ENCODE data around the gene CRB3.

Gene CRB3

GRCh38 chr19:6439743-6440142 lies 24.3 kb upstream of the CRB3 start:
- H3K4me3 ChIP-seq (ENCODE audit: low read depth in 1 of 2, low read length in 2 of 2): no peak overlapping the region
- H3K36me3 ChIP-seq (ENCODE audit: control insufficient read depth in 1 of 2, insufficient read depth in 2 of 2, low read length in 2 of 2): no peaks in the 10 kb centered on the region
- H3K27me3 ChIP-seq (ENCODE audit: control insufficient read depth in 1 of 2, insufficient read depth in 2 of 2, low read length in 2 of 2): no peaks in the 10 kb centered on the region
- H3K9me3 ChIP-seq (ENCODE audit: control insufficient read depth in 1 of 2, low read length in 2 of 2): no peaks in the 10 kb centered on the region
- no peak overlapping the region for H3K27ac ChIP-seq (ENCODE audit: low read depth, low read length)
- no peak overlapping the region for H3K9ac ChIP-seq (ENCODE audit: low read depth in 1 of 2, low read length in 2 of 2)
- H3K4me1 ChIP-seq (ENCODE audit: control insufficient read depth in 1 of 2, insufficient read depth in 2 of 2, low read length in 2 of 2): no peaks in the 10 kb centered on the region

GRCh38 chr19:6440905-6441304 lies 23.2 kb upstream of the CRB3 start:
- no peak overlapping the region for H3K4me3 ChIP-seq (ENCODE audit: low read depth in 1 of 2, low read length in 2 of 2)
- no peak overlapping the region for H3K27ac ChIP-seq (ENCODE audit: low read depth, low read length)
- H3K9me3 ChIP-seq (ENCODE audit: control insufficient read depth in 1 of 2, low read length in 2 of 2): no peaks in the 10 kb centered on the region
- no peaks in the 10 kb centered on the region for H3K4me1 ChIP-seq (ENCODE audit: control insufficient read depth in 1 of 2, insufficient read depth in 2 of 2, low read length in 2 of 2)
- H3K36me3 ChIP-seq (ENCODE audit: control insufficient read depth in 1 of 2, insufficient read depth in 2 of 2, low read length in 2 of 2): no peaks in the 10 kb centered on the region
- H3K27me3 ChIP-seq (ENCODE audit: control insufficient read depth in 1 of 2, insufficient read depth in 2 of 2, low read length in 2 of 2): no peaks in the 10 kb centered on the region
- H3K9ac ChIP-seq (ENCODE audit: low read depth in 1 of 2, low read length in 2 of 2): no peak overlapping the region

GRCh38 chr19:6442087-6442688 lies 21.9 kb upstream of the CRB3 start:
- no peak overlapping the region for H3K27ac ChIP-seq (ENCODE audit: low read depth, low read length)
- no peaks in the 10 kb centered on the region for H3K27me3 ChIP-seq (ENCODE audit: control insufficient read depth in 1 of 2, insufficient read depth in 2 of 2, low read length in 2 of 2)
- H3K4me3 ChIP-seq (ENCODE audit: low read depth in 1 of 2, low read length in 2 of 2): no peak overlapping the region
- H3K9me3 ChIP-seq (ENCODE audit: control insufficient read depth in 1 of 2, low read length in 2 of 2): no peaks in the 10 kb centered on the region
- H3K4me1 ChIP-seq (ENCODE audit: control insufficient read depth in 1 of 2, insufficient read depth in 2 of 2, low read length in 2 of 2): no peaks in the 10 kb centered on the region
- H3K36me3 ChIP-seq (ENCODE audit: control insufficient read depth in 1 of 2, insufficient read depth in 2 of 2, low read length in 2 of 2): peaks cover 0 to 6% of the 10 kb centered on the region in 2 donors
- H3K9ac ChIP-seq (ENCODE audit: low read depth in 1 of 2, low read length in 2 of 2): no peak overlapping the region

GRCh38 chr19:6443986-6444385 lies 20.1 kb upstream of the CRB3 start:
- Histone ChIP-seq H3K9ac (ENCODE audit: low read depth in 1 of 2, low read length in 2 of 2) (no peak overlapping the region), H3K27me3 (ENCODE audit: control insufficient read depth in 1 of 2, insufficient read depth in 2 of 2, low read length in 2 of 2) (no peaks in the 10 kb centered on the region), H3K4me3 (ENCODE audit: low read depth in 1 of 2, low read length in 2 of 2) (no peak overlapping the region), H3K27ac (ENCODE audit: low read depth, low read length) (no peak overlapping the region), H3K9me3 (ENCODE audit: control insufficient read depth in 1 of 2, low read length in 2 of 2) (no peaks in the 10 kb centered on the region), H3K36me3 (ENCODE audit: control insufficient read depth in 1 of 2, insufficient read depth in 2 of 2, low read length in 2 of 2) (peaks cover 0 to 6% of the 10 kb centered on the region in 2 donors), H3K4me1 (ENCODE audit: control insufficient read depth in 1 of 2, insufficient read depth in 2 of 2, low read length in 2 of 2) (no peaks in the 10 kb centered on the region)

- Histone ChIP-seq H3K27ac (ENCODE audit: low read depth, low read length) (no peak overlapping the region), H3K36me3 (ENCODE audit: control insufficient read depth in 1 of 2, insufficient read depth in 2 of 2, low read length in 2 of 2) (peaks cover 0 to 6% of the 10 kb centered on the region in 2 donors), H3K27me3 (ENCODE audit: control insufficient read depth in 1 of 2, insufficient read depth in 2 of 2, low read length in 2 of 2) (no peaks in the 10 kb centered on the region), H3K9ac (ENCODE audit: low read depth in 1 of 2, low read length in 2 of 2) (no peak overlapping the region), H3K4me1 (ENCODE audit: control insufficient read depth in 1 of 2, insufficient read depth in 2 of 2, low read length in 2 of 2) (no peaks in the 10 kb centered on the region), H3K4me3 (ENCODE audit: low read depth in 1 of 2, low read length in 2 of 2) (no peak overlapping the region), H3K9me3 (ENCODE audit: control insufficient read depth in 1 of 2, low read length in 2 of 2) (no peaks in the 10 kb centered on the region)
Measured at GRCh38 chr19:6446452-6446851, 17.6 kb upstream of the CRB3 start.

GRCh38 chr19:6448045-6448444 lies 16.0 kb upstream of the CRB3 start:
- Histone ChIP-seq H3K27me3 (ENCODE audit: control insufficient read depth in 1 of 2, insufficient read depth in 2 of 2, low read length in 2 of 2) (no peaks in the 10 kb centered on the region), H3K9me3 (ENCODE audit: control insufficient read depth in 1 of 2, low read length in 2 of 2) (no peaks in the 10 kb centered on the region), H3K27ac (ENCODE audit: low read depth, low read length) (no peak overlapping the region), H3K36me3 (ENCODE audit: control insufficient read depth in 1 of 2, insufficient read depth in 2 of 2, low read length in 2 of 2) (peaks cover 0 to 16% of the 10 kb centered on the region in 2 donors), H3K4me1 (ENCODE audit: control insufficient read depth in 1 of 2, insufficient read depth in 2 of 2, low read length in 2 of 2) (no peaks in the 10 kb centered on the region), H3K4me3 (ENCODE audit: low read depth in 1 of 2, low read length in 2 of 2) (no peak overlapping the region), H3K9ac (ENCODE audit: low read depth in 1 of 2, low read length in 2 of 2) (no peak overlapping the region)

- no peaks in the 10 kb centered on the region for H3K4me1 ChIP-seq (ENCODE audit: control insufficient read depth in 1 of 2, insufficient read depth in 2 of 2, low read length in 2 of 2)
- peaks cover 8 to 9% of the 10 kb centered on the region in 2 donors for H3K9me3 ChIP-seq (ENCODE audit: control insufficient read depth in 1 of 2, low read length in 2 of 2)
- H3K27me3 ChIP-seq (ENCODE audit: control insufficient read depth in 1 of 2, insufficient read depth in 2 of 2, low read length in 2 of 2): no peaks in the 10 kb centered on the region
- H3K36me3 ChIP-seq (ENCODE audit: control insufficient read depth in 1 of 2, insufficient read depth in 2 of 2, low read length in 2 of 2): peaks cover 14 to 31% of the 10 kb centered on the region in 2 donors
- H3K4me3 ChIP-seq (ENCODE audit: low read depth in 1 of 2, low read length in 2 of 2): no peak overlapping the region
- H3K27ac ChIP-seq (ENCODE audit: low read depth, low read length): no peak overlapping the region
- H3K9ac ChIP-seq (ENCODE audit: low read depth in 1 of 2, low read length in 2 of 2): no peak overlapping the region
Measured at GRCh38 chr19:6450166-6450565, 13.9 kb upstream of the CRB3 start.

- peaks cover 14 to 35% of the 10 kb centered on the region in 2 donors for H3K36me3 ChIP-seq (ENCODE audit: control insufficient read depth in 1 of 2, insufficient read depth in 2 of 2, low read length in 2 of 2)
- H3K9me3 ChIP-seq (ENCODE audit: control insufficient read depth in 1 of 2, low read length in 2 of 2): peaks cover 8 to 9% of the 10 kb centered on the region in 2 donors
- no peak overlapping the region for H3K9ac ChIP-seq (ENCODE audit: low read depth in 1 of 2, low read length in 2 of 2)
- H3K27ac ChIP-seq (ENCODE audit: low read depth, low read length): no peak overlapping the region
- H3K27me3 ChIP-seq (ENCODE audit: control insufficient read depth in 1 of 2, insufficient read depth in 2 of 2, low read length in 2 of 2): no peaks in the 10 kb centered on the region
- H3K4me1 ChIP-seq (ENCODE audit: control insufficient read depth in 1 of 2, insufficient read depth in 2 of 2, low read length in 2 of 2): no peaks in the 10 kb centered on the region
- no peak overlapping the region for H3K4me3 ChIP-seq (ENCODE audit: low read depth in 1 of 2, low read length in 2 of 2)
Measured at GRCh38 chr19:6451583-6452222, 12.4 kb upstream of the CRB3 start.

- H3K4me3 ChIP-seq (ENCODE audit: low read depth in 1 of 2, low read length in 2 of 2): no peak overlapping the region
- no peaks in the 10 kb centered on the region for H3K4me1 ChIP-seq (ENCODE audit: control insufficient read depth in 1 of 2, insufficient read depth in 2 of 2, low read length in 2 of 2)
- no peaks in the 10 kb centered on the region for H3K27me3 ChIP-seq (ENCODE audit: control insufficient read depth in 1 of 2, insufficient read depth in 2 of 2, low read length in 2 of 2)
- H3K9me3 ChIP-seq (ENCODE audit: control insufficient read depth in 1 of 2, low read length in 2 of 2): peaks cover 8 to 9% of the 10 kb centered on the region in 2 donors
- H3K9ac ChIP-seq (ENCODE audit: low read depth in 1 of 2, low read length in 2 of 2): no peak overlapping the region
- peaks cover 14 to 31% of the 10 kb centered on the region in 2 donors for H3K36me3 ChIP-seq (ENCODE audit: control insufficient read depth in 1 of 2, insufficient read depth in 2 of 2, low read length in 2 of 2)
- H3K27ac ChIP-seq (ENCODE audit: low read depth, low read length): no peak overlapping the region
Measured at GRCh38 chr19:6452223-6452614, 11.9 kb upstream of the CRB3 start.

- no peak overlapping the region for H3K27ac ChIP-seq (ENCODE audit: low read depth, low read length)
- H3K9ac ChIP-seq (ENCODE audit: low read depth in 1 of 2, low read length in 2 of 2): no peak overlapping the region
- peaks cover 8 to 9% of the 10 kb centered on the region in 2 donors for H3K9me3 ChIP-seq (ENCODE audit: control insufficient read depth in 1 of 2, low read length in 2 of 2)
- no peaks in the 10 kb centered on the region for H3K4me1 ChIP-seq (ENCODE audit: control insufficient read depth in 1 of 2, insufficient read depth in 2 of 2, low read length in 2 of 2)
- no peak overlapping the region for H3K4me3 ChIP-seq (ENCODE audit: low read depth in 1 of 2, low read length in 2 of 2)
- peaks cover 14 to 31% of the 10 kb centered on the region in 2 donors for H3K36me3 ChIP-seq (ENCODE audit: control insufficient read depth in 1 of 2, insufficient read depth in 2 of 2, low read length in 2 of 2)
- no peaks in the 10 kb centered on the region for H3K27me3 ChIP-seq (ENCODE audit: control insufficient read depth in 1 of 2, insufficient read depth in 2 of 2, low read length in 2 of 2)
Measured at GRCh38 chr19:6452899-6453298, 11.2 kb upstream of the CRB3 start.

Measured in duodenal mucosa (tissue), 2 donors.